CD4-positive, alpha-beta T cell treated with Interleukin-6 for 4 hours (primary cell): Measurements from ENCODE around the gene SLC17A2.

ENCODE experiments used
- DNase-seq: peaks from one replicate; pipeline ENCODE4 v3.0.0-alpha.2; 2020; ENCODE audit warnings: mixed read lengths

The SLC17A2 gene, protein sequence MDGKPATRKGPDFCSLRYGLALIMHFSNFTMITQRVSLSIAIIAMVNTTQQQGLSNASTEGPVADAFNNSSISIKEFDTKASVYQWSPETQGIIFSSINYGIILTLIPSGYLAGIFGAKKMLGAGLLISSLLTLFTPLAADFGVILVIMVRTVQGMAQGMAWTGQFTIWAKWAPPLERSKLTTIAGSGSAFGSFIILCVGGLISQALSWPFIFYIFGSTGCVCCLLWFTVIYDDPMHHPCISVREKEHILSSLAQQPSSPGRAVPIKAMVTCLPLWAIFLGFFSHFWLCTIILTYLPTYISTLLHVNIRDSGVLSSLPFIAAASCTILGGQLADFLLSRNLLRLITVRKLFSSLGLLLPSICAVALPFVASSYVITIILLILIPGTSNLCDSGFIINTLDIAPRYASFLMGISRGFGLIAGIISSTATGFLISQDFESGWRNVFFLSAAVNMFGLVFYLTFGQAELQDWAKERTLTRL

DNA sequence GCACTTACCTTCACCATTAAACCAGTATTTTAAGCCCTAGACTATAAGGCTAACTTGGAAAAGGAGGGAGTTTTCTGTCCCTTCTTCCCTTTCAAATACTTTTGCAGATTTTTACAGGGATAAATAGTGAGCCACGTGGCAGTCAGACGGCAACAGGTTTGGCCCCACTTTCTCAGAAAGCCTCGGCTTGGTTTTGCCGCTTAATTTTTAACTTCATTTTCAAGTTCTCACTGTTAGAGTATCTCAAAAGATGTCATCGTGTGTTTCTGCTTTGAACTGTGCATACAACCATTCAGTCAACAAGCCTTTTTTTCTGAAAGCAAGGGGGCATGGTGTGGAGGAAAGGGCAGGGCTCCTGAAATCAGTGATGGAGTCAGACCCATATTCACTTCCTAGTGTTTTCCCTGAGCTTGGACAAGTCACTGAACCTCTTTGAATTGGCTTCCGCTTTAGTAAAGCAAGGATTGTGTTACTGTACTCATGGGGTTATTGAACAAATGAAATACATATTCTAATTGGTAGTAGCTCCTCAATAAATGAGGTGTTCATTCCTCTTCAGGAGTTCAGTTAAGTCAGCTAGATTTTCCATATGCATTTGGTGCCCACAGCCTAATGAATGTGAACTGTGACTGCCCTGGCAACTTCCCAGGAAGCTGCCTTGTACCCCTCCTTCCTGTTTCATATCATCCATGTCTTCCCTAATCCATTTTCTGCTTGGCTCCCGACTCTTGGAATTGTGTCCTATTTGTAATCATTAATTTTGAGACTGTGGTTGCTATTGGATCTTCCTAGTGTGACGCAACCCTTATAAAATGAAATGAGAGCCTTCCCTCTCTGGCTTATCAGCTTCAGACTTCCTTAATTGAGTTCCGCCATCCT is at the start of gene SLC17A2:
Gene SLC17A2, minus strand, starts transcription at position 160 of the 879 bp plus-strand sequence. CDS start 4,895 bp downstream, outside the sequence.
- DNase-seq, result no peak

DNA sequence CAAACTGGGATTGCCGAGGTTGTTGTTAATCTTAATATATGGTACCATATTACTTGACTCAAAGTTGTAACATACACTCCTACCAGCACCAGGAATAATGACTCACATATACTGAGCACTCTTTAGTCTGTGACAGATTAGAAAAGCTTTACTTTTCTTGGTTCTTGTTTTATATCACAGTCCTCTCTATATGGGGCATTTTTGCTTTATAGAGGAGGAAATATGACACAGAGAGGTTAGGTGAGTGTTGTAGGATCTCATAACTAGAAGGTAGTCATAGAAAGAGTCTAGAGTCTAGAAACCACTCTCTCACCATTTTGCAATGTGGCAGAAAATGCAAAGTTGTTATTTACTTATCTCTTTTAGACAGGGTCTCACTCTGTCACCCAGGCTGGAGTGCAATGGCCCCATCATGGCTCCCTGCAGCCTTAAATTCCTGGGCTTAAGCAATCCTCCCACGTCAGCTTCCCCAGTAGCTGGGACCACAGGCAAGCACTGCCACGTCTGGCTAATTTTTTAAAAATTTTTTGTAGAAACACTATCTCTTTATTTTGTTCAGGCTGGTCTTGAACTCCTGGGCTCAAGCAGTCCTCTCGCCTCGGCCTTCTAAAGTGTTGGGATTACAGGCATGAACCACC is 45.6 kb upstream of the SLC17A2 start:
- DNase-seq, result no peak

DNA sequence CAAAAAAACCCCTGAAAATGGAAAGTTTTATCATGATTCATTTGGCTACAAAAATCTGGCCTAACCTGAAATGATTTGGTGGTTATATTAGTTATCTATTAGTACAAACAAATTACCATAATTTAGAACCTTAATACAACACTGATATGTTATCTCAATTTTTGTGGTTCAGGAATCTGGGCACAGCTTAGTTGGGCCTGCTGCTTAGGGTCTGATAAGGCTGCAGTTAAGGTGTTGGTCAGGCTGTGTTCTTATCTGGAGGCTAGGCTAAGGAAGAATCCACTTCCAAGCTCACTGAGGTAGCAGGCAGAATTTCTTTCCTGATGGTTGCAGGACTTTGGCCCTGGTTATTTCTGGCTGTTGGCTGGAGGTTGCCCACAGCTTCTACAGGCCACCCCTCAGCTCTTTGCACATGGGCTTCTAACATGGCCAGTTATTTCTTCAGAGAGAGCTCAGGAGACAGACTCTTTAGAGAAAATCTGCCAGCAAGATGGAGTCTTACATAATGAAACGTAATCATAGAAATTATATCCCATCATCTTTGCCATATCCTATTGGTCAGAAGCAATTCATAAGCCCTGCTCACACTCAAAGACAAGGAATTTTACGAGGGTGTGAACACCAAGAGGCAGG is 43.5 kb upstream of the SLC17A2 start:
- DNase-seq, result no peak

DNA sequence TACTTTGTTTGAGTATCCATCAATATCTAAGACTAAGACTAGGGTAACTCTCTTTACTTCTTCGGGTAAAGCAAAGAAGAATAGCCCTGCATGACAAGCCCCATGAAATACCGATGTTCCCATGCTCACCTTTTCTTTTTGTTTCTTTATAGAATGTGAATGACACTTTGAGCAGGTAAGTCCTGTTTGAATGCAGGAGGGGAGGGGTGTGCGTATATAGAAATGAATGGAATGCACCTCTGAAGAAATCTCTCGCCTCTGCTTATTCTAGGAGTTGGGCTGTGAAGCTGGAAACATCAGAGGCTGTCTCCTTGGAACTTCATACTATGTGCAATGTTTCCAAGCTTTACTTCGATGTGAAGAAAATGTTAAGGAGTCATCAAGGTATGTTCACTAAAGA is 42.4 kb upstream of the SLC17A2 start:
- no peak for DNase-seq

DNA sequence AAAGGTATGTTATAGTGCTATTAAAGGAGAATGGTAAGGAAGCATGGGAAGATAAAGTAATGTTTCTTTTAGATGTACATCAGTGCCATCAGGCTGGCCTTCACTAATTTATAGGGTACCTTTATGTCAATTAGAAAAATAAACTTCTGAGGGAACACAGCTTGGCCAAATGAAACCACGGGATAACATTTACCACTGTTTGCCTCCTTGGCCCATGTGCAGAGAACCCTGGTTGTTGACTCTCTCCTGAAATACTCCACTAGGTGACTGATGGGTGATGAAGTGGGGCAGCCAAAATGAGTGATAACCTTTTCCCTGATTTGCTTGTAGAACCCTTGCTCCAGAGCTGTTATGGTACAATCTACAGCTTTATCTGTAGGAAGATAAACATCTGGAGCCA is 41.6 kb upstream of the SLC17A2 start:
- no peak for DNase-seq

DNA sequence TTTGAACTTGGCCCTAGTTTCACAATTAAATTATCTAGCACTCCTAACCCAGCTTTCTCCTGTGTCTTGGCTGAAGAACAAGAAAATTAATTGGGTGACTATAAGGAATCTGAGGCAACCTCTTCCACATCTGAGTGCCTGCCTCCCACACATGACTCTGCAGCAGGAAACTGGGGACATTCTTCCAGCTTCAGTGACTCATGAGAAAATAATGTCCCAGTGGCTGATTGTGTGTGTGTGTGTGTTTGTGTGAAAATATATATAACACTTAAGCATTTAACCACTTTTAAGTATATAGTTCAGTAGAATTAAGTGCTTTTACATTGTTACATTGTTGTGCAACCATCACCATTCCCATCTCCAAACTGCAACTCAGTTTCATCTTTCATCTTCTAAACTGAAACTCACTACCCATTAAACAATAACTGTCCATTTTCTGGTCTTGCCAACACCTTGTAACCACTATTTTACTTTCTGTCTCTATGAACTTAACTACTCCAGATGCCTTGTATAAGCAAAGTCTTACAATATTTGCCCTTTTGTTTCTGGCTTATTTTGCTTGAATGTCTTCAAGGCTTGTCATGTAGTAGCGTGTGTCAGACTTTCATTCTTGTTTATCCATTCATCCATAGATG is 40.8 kb upstream of the SLC17A2 start:
- DNase-seq, result no peak

DNA sequence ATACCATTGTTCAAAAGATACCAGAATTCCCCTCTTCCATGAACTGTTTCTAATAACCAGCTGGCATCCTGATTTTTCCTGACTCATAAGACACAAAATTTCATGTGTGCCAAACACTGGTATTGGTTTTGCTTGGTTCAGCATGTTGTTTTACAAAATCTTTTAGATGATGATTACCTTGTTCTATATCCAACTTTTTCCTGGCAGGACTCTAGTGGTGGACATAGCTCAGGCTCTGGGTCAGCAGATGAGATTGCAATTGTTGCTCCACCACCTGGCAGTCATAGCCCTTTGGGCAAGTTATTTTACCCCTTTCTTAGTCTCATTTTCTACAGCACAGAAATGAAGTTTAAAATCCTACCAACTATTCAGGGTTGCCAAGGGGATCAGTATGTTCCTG is 38.3 kb upstream of the SLC17A2 start:
- no peak for DNase-seq

DNA sequence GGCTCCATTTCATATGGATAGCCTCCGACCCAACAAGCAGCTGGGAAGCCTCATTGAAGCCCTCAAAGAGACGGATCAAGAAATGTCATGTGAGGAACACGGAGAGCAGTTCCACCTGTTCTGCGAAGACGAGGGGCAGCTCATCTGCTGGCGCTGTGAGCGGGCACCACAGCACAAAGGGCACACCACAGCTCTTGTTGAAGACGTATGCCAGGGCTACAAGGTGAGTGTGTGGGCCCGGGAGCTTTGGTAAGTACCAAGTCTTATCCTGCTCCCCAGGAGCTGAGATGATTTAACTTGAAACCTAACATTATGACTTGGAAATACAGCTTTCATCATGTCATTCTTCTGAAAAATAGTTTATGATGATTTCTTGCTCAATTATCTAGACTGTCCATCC is 36.2 kb upstream of the SLC17A2 start:
- DNase-seq, result no peak

DNA sequence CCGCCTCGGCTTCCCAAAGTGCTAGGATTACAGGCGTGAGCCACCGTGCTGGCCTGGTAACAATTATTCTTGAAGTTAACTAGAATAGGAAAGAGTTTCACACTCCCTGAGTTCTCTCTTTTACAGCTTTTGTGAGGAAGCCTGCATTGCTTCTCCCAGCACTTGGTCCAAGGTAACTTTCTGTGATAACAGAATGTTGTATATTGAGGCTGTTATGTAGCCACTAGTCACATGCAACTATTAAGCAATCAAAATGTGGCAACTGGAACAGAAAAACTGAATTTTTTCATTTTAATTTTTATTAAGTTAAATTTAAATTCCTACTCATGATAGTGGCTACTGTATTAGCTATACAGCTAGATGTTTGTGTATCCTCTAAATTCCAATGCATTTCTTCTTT is 34.6 kb upstream of the SLC17A2 start:
- no peak for DNase-seq

DNA sequence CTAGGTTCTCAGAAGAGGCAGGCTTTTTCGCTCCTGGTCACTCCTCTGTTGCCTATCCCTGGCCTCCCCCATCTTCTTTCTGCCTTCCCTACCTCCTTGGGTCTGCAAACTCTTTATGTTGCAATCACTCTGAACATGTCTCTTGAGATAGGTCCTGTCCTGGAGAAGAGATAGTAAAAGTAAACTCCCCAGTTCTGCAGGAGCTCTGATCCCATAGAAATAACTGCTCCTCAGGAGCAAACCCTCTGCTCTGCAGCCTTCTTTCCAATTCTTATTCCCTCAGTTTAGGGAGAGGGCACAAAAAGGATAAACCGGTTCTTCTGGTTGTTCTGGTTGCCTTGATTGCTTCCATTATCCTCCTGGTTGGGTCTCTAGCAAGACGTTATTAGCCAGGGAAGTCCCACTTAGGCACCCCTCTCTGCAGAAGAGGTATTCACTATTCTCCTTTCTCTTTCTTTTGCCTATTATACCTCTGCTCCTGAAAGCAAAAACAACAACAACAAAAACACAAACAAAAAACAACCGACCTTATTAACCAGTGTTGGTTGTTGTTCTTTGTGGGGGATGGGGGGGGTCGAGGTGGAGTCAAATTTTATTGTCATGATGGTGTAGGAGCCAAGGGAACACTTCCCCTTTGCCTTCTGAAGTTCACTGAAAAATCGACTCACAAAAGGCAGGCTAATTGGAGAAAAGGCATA is 33.1 kb upstream of the SLC17A2 start:
- no peak for DNase-seq

DNA sequence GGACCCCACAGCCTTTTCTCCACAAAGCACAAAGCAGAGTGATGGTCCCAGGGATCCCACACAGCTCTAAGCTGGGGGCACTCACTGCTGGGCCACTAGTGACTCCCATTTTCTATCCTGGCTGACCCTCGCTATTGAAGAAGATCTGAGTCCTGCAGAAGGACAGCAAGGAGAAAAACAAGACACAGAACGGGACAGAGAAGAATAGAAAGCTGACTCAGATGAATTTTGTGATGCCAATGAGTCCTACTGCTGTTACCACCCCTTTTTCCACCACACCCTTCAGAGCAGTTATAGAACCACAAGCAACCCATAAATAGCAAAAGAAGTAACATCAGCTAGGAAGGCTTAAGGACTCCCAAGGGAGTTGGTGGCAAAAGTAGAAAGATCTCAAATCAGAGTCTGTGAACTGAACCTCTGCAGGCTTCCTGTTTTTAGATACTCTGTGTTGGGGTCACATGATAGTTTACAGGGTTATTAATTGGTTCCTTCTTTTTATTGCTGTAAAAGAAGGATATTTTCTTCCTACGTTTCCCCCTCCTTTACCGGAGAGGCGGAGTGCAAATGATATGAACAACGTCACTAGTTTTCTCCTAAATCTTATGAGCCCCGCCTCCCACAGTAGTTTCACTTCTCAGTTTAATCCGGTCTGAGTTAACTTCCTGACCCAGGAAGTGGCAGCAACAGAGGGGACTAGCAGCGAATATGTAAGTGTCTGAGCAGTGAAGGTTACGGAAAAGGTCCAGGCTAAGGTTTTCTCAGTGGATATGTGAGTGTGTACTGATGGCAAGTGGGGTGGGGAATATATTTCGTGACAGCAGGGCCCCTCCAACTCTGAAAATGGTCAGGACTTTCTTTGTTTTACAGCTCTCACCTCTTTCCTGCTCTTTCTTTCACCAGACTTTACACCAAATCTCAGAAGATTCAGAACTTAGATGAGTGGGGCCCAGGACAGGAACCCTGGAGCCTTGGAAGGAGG is 31.9 kb upstream of the SLC17A2 start, which contains the start of gene TRIM38:
Gene TRIM38, plus strand, starts transcription at position 654 of the 979 bp plus-strand sequence. CDS start 3,721 bp downstream, outside the sequence.
- DNase-seq, result peak; percentile 83

DNA sequence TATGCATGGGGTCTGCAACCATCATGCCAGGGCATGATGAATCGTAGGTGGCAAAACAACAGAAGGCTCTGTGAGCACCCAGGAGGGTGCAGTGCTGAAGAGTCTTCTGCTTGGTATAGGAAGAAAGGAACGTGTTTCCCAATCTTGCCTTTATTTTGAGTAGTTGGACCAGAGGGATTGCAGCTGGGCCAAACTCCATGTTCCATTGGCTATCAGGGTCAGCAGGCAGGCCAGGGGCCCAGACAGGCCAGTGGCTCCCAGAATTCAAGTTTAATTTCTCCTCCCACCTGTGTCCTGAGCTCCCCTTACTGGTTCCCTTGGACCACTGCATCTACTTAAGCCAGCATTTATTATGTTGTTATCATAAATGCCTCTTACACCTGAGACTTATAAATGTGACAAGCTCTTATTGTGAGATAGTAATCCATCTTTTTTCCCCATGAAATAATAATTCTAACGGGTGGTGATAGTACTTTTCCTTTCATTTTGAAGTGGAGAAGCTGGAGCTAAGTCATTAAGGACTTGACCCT is 31.2 kb upstream of the SLC17A2 start:
- DNase-seq, result no peak

DNA sequence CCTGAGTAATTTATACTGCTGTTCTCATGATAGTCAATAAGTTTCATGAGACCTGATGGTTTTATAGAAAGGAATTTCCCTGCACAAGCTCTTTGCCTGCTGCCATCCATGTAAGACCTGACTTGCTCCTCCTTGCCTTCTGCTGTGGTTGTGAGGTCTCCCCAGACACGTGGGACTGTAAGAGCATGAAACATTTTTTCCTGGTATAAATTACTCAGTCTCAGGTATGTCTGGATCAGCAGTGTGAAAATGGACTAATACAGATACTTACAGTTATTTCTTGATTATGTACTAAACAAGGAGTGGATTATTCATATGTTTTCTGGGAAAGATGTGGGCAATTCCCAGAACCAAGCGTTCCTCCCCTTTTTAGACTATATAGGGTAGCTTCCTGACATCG is 30.2 kb upstream of the SLC17A2 start:
- no peak for DNase-seq

DNA sequence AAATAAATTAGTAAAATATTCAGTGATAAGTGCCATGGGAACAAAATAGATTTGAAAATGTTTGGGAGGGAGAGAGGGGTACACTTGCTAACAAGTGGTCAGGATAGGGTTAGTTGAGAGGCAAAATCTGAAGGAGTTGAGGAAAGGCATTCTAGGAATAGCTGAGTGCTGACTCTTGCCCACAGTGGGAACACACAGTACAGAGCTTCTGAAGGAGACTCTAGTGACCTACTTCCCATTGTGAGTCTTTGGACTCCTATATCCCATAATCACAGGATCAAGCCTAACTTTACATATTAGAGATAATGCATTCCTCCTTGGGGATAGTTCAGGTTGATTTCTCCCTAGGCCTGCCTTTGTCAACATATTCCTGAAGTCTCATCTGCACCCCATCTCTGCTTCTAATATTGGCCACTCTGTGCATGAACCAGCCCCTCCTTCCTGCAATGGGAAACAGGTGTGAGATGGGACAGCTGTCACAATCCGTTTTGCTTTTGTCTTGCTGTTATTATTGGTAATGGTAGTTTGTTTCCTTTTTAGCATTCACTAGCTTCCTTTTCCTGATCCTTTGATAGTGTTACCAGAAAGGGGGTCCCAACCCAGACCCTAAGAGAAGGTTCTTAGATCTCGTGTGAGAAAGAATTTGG is 29.5 kb upstream of the SLC17A2 start:
- no peak for DNase-seq

DNA sequence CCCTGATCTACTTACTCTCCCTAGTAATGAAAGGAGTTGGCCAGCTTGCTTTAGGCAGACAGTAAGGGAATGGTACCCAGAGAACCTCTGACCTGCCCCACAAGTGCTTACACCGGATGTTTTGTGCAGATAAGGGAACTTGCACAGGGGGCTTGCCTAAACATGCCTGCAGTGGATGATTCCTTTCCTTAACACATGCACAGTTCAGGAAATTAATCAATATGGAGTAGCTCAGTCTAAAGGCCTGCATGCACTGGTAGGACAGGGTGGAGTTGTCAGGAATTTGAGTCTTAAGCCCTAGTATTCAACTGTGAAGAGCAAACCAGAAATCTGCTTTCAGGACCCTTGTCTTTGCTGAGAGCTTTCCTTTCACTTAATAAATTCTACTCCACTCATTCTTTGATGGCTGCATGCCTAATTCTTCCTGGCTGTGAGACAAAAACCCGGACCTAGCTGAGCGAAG is 28.2 kb upstream of the SLC17A2 start:
- DNase-seq, result no peak

DNA sequence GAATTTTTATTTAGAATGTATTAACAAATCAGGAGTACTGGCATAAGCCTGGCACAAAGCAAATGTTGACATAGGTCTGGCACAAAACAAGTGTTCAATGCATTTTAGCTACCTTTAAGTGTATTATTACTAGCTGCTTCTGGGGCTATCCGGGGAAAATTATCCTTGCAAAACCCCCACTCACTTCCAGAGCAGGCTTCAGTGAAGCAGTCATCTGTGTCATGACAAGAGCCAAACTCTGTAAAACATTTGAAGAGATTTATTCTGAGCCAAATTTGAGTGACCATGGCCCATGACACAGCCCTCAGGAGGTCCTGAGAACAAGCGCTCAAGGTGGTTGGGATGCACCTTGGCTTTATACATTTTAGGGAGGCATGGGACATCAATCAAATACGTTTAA is 25.7 kb upstream of the SLC17A2 start:
- DNase-seq, result no peak

DNA sequence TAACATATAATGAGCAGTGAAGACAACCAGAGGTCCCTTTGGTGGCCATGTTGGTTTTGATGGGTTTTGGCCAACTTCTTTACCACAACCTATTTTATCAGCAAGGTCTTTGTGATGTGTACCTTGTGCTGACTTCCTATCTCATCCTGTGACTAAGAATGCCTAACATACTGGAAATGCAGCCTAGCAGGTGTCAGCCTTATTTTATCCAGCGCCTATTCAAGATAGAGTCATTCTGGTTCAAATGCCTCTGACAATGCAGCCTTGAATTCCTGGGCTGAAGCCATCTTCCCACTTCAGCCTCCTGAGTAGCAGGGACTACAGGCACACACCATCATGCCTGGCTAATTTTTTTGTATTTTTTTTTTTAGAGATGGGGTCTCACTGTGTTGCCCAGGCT is 24.3 kb upstream of the SLC17A2 start:
- no peak for DNase-seq

DNA sequence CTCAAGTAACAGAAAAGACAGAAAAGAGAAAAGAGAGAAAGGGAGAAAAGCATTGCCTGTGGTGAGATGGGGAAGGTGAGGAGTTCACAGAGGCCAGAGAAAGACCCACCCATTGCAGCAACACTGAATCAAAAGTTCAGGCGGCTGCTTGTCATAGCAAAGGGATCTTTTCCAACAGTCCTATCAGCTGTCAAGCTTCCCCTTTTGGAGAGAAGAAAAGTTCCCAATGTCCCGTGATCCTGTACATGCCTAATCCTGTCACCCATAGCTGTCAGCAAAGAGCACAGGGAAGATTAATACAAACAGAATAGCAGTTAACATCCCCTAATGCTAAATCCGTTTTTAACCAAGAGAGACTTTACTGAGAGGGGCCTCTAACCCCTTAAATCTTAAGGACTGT is 23.2 kb upstream of the SLC17A2 start:
- no peak for DNase-seq

DNA sequence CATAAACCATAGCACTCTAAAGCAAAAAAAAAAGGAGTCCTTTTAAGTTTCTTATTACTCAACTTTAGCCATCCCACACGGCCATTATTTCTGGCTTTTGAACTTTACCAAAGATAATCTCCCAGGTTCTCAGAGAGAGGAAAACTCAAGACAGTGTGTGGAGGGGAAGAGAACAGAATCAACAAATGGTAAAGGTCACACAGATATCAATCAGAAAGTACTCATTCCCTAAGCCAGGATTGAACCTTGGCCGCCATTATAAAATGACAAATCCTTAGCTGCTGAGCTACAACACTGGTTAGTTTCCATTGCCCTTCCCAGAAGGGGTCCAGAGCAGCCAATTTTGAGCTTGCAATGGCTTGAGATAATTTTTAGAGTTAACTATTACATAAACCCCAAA is 22.0 kb upstream of the SLC17A2 start:
- DNase-seq, result no peak
